RWPE2 (cell line): ENCODE measurements around the gene MC2R.

Source experiments
- ATAC-seq: fragments of 200-7000 bp; cut with Tn5 transposase; 3 replicates; pipeline ENCODE4 v1.9.1; 2021; ENCODE audit warnings: low read depth
- DNase-seq: peaks from one replicate; pipeline ENCODE4 v3.0.0-alpha.2; 2020; ENCODE audit warnings: low spot score
- H3K27ac ChIP-seq: fragments of 450-650 bp; 2 replicates; pipeline ENCODE4 v1.5.1; 2017; ENCODE audit warnings: mild to moderate bottlenecking; ENCODE audit not compliant: poor library complexity, severe bottlenecking
- H3K27me3 ChIP-seq: fragments of 250-450 bp; sonication (Bioruptor Pico); 2 replicates; pipeline ENCODE4 v1.5.1; 2021; ENCODE audit warnings: mild to moderate bottlenecking, moderate library complexity; ENCODE audit not compliant: insufficient read depth, poor library complexity, severe bottlenecking
- H3K36me3 ChIP-seq: fragments of 250-450 bp; sonication (Bioruptor Pico); 2 replicates; pipeline ENCODE4 v1.5.1; 2020; ENCODE audit warnings: low read depth, mild to moderate bottlenecking, moderate library complexity
- H3K4me1 ChIP-seq: fragments of 250-450 bp; sonication (Bioruptor Pico); 2 replicates; pipeline ENCODE4 v1.5.1; 2021; ENCODE audit warnings: mild to moderate bottlenecking, moderate library complexity; ENCODE audit not compliant: insufficient read depth, poor library complexity, severe bottlenecking
- H3K4me3 ChIP-seq: fragments of 250-450 bp; sonication (Bioruptor Pico); 2 replicates; pipeline ENCODE4 v1.5.1; 2021; ENCODE audit warnings: mild to moderate bottlenecking, moderate library complexity; ENCODE audit not compliant: severe bottlenecking
- H3K9me3 ChIP-seq: fragments of 250-450 bp; sonication (Bioruptor Pico); 2 replicates; pipeline ENCODE4 v1.5.1; 2021; ENCODE audit warnings: mild to moderate bottlenecking, moderate library complexity; ENCODE audit not compliant: severe bottlenecking
- CTCF ChIP-seq: fragments of 450-650 bp; IDR thresholded peaks from one replicate; pipeline ENCODE4 v1.5.1; 2017; ENCODE audit warnings: mild to moderate bottlenecking, moderate library complexity; ENCODE audit not compliant: poor library complexity, severe bottlenecking

Gene MC2R

GRCh38 chr18:13934058-13934457 lies 18.7 kb upstream of the MC2R start:
- Histone ChIP-seq H3K36me3 (no peaks in the 10 kb centered on the region), H3K4me3 (no peak overlapping the region), H3K27ac (no peak overlapping the region), H3K27me3 (no peaks in the 10 kb centered on the region), H3K4me1 (no peaks in the 10 kb centered on the region), H3K9me3 (no peaks in the 10 kb centered on the region)
- no peak for ATAC-seq
- DNase-seq, result no peak
- TF ChIP-seq CTCF, result no peak

- Histone ChIP-seq H3K27me3 (no peaks in the 10 kb centered on the region), H3K4me1 (no peaks in the 10 kb centered on the region), H3K27ac (no peak overlapping the region), H3K4me3 (no peak overlapping the region), H3K9me3 (no peaks in the 10 kb centered on the region), H3K36me3 (no peaks in the 10 kb centered on the region)
- DNase-seq, result no peak
- TF ChIP-seq CTCF, result no peak
- no peak for ATAC-seq
Observed at GRCh38 chr18:13932285-13933025, 17.1 kb upstream of the MC2R start.

- Histone ChIP-seq H3K27me3 (no peaks in the 10 kb centered on the region), H3K4me3 (no peak overlapping the region), H3K36me3 (no peaks in the 10 kb centered on the region), H3K27ac (no peak overlapping the region), H3K4me1 (no peaks in the 10 kb centered on the region), H3K9me3 (no peaks in the 10 kb centered on the region)
- ATAC-seq (no peak), DNase-seq (no peak)
- TF ChIP-seq CTCF, result no peak
Observed at GRCh38 chr18:13930964-13931363, 15.6 kb upstream of the MC2R start.

- ATAC-seq (no peak), DNase-seq (no peak)
- H3K36me3 ChIP-seq, result no peaks in the 10 kb centered on the region
- H3K4me3 ChIP-seq, result no peak overlapping the region
- peaks cover 2% of the 10 kb centered on the region for H3K27me3 ChIP-seq
- H3K9me3 ChIP-seq, result no peaks in the 10 kb centered on the region
- no peaks in the 10 kb centered on the region for H3K4me1 ChIP-seq
- H3K27ac ChIP-seq, result no peak overlapping the region
- TF ChIP-seq CTCF, result no peak
Observed at GRCh38 chr18:13923221-13923620, 7.9 kb upstream of the MC2R start.

GRCh38 chr18:13918898-13919297 lies 3.6 kb upstream of the MC2R start:
- no peak for DNase-seq
- H3K4me3 ChIP-seq, result no peak overlapping the region
- H3K9me3 ChIP-seq, result no peaks in the 10 kb centered on the region
- H3K27ac ChIP-seq, result no peak overlapping the region
- no peak for ATAC-seq
- H3K36me3 ChIP-seq, result no peaks in the 10 kb centered on the region
- H3K4me1 ChIP-seq, result no peaks in the 10 kb centered on the region
- no peak for TF ChIP-seq CTCF
- H3K27me3 ChIP-seq, result peaks cover 6% of the 10 kb centered on the region
